GM12878 (cell line): ENCODE results near the gene RPS15A. TPM values are rescaled to one million over a fixed set of nuclear protein-coding genes. Genes with fewer than 3 reads are reported as not detected.

ENCODE experiments used
- ATAC-seq: fragments of 200-7000 bp; cut with Tn5 transposase; 3 replicates; pipeline ENCODE4 v1.9.1; 2020; ENCODE audit warnings: mild to moderate bottlenecking, moderate library complexity
- BruUV-seq: library from RNA; stranded (reverse); fragments of 400-500 nt; replicated peaks from 2 replicates; lab custom pipeline; 2021; lab: Mats Ljungman, UMichigan
- CTCF ChIA-PET: fragments of 300-600 bp; sonication (Branson Sonifier 250); formaldehyde crosslinking; extraction: SDS; loops from one replicate; lab custom pipeline; 2021; ENCODE audit warnings: inconsistent platforms; lab: Yijun Ruan, JAX
- POLR2A ChIA-PET: fragments of 350-600 bp; formaldehyde crosslinking; extraction: SDS; loops from one replicate; lab custom pipeline; 2021; ENCODE audit warnings: inconsistent platforms; lab: Charles Lee
- RAD21 ChIA-PET: fragments of 300-600 bp; sonication (Branson Sonifier 250); formaldehyde crosslinking; loops from one replicate; lab custom pipeline; 2023; ENCODE audit warnings: antibody characterized with exemption; ENCODE audit not compliant: unreplicated experiment; lab: Charles Lee
- SMC1A ChIA-PET: fragments of 300-600 bp; sonication (Branson Sonifier 250); formaldehyde crosslinking; loops from one replicate; lab custom pipeline; 2023; ENCODE audit not compliant: unreplicated experiment, uncharacterized antibody; lab: Charles Lee
- DNase-seq: peaks from one replicate; pipeline ENCODE4 v3.0.0-alpha.2; 2011; ENCODE audit warnings: low read depth, low spot score
- FAIRE-seq: peaks from 3 replicates; lab custom pipeline; 2011; peaks lifted over from hg19 to GRCh38; lab: Jason Lieb, UNC
- H2AFZ ChIP-seq: 2 replicates; pipeline ENCODE4 v1.6.0; 2011; ENCODE audit warnings: low read depth, low read length, control low read depth; ENCODE audit not compliant: control insufficient read depth
- H3K27ac ChIP-seq: 2 replicates; pipeline ENCODE4 v1.5.1; 2011; ENCODE audit warnings: control low read depth; ENCODE audit not compliant: control insufficient read depth, insufficient read depth
- H3K27me3 ChIP-seq, 2 experiments: replicated peaks in 1 of 2; 2 replicates each; pipeline versions ENCODE4 v1.6.0 to v1.6.1; 2011; ENCODE audit warnings: low read length in 1 of 2; ENCODE audit not compliant: control insufficient read depth in 2 of 2, insufficient read depth in 2 of 2
- H3K36me3 ChIP-seq, 2 experiments: 2 replicates each; pipeline ENCODE4 v1.5.1; 2011; ENCODE audit warnings: low read length in 1 of 2; ENCODE audit not compliant: control insufficient read depth in 2 of 2, insufficient read depth in 2 of 2
- H3K4me1 ChIP-seq: 2 replicates; pipeline ENCODE4 v1.6.1; 2011; ENCODE audit warnings: mild to moderate bottlenecking, low read length, moderate library complexity, mixed read lengths; ENCODE audit not compliant: control insufficient read depth, insufficient read depth
- H3K4me2 ChIP-seq: 2 replicates; pipeline ENCODE4 v1.6.0; 2011; ENCODE audit warnings: control low read depth; ENCODE audit not compliant: control insufficient read depth, insufficient read depth
- H3K4me3 ChIP-seq: fragments of 200-600 bp; sonication (generic); 2 replicates; pipeline ENCODE4 v1.5.1; 2016
- H3K79me2 ChIP-seq: 2 replicates; pipeline ENCODE4 v1.6.0; 2011; ENCODE audit warnings: low read length; ENCODE audit not compliant: control insufficient read depth, insufficient read depth
- H3K9ac ChIP-seq: 2 replicates; pipeline ENCODE4 v1.8.0; 2011; ENCODE audit warnings: low read length, control low read depth, mixed read lengths; ENCODE audit not compliant: control insufficient read depth, insufficient read depth
- H3K9me3 ChIP-seq: replicated peaks from 3 replicates; pipeline ENCODE4 v1.5.1; 2011; ENCODE audit warnings: mild to moderate bottlenecking, low read length; ENCODE audit not compliant: control insufficient read depth, insufficient read depth
- H4K20me1 ChIP-seq: 2 replicates; pipeline ENCODE4 v1.6.0; 2011; ENCODE audit not compliant: control insufficient read depth, insufficient read depth
- CTCF ChIP-seq, 3 experiments: IDR thresholded peaks in 2 of 3; conservative IDR thresholded peaks in 1 of 3; 2 replicates each; pipeline ENCODE4 v1.5.1; 2011; ENCODE audit warnings: low read depth in 3 of 3, low read length in 3 of 3, mild to moderate bottlenecking in 3 of 3, control low read depth in 2 of 3, moderate library complexity in 2 of 3, inconsistent platforms in 1 of 3, mixed read lengths in 1 of 3; ENCODE audit not compliant: control insufficient read depth in 2 of 3, insufficient read depth in 1 of 3; ENCODE audit errors: extremely low read depth in 1 of 3
- EGR1 ChIP-seq, 2 experiments: IDR thresholded peaks; 1 replicate in 1 of 2; 2 replicates in 1 of 2; pipeline ENCODE4 v1.6.1; 2011 to 2012; ENCODE audit warnings: low read depth in 2 of 2, low read length in 2 of 2, borderline replicate concordance in 1 of 2, mild to moderate bottlenecking in 1 of 2, moderate library complexity in 1 of 2
- HDAC2 ChIP-seq: fragments of 200-600 bp; sonication (generic); IDR thresholded peaks from 2 replicates; pipeline ENCODE4 v1.6.1; 2017
- IRF5 ChIP-seq: fragments of 450-650 bp; IDR thresholded peaks from 2 replicates; pipeline ENCODE4 v1.6.1; 2017; ENCODE audit warnings: borderline replicate concordance
- KAT2A ChIP-seq: conservative IDR thresholded peaks from 2 replicates; pipeline ENCODE4 v1.6.1; 2011; ENCODE audit warnings: low read depth, low read length; ENCODE audit not compliant: control insufficient read depth
- MAX ChIP-seq: IDR thresholded peaks from 2 replicates; pipeline ENCODE4 v1.6.1; 2012; ENCODE audit warnings: low read depth, low read length, improper control_type of control experiment
- MTA2 ChIP-seq: fragments of 450-650 bp; IDR thresholded peaks from 2 replicates; pipeline ENCODE4 v1.6.1; 2016; ENCODE audit warnings: low read depth, mild to moderate bottlenecking, moderate library complexity
- PRDM15 ChIP-seq: fragments of 450-650 bp; formaldehyde crosslinking; IDR thresholded peaks from 2 replicates; pipeline ENCODE4 v1.4.0; 2020; ENCODE audit warnings: mild to moderate bottlenecking, moderate library complexity
- RAD21 ChIP-seq: IDR thresholded peaks from 2 replicates; pipeline ENCODE4 v1.6.1; 2011; ENCODE audit warnings: mild to moderate bottlenecking, low read depth, low read length, moderate library complexity; ENCODE audit not compliant: insufficient read depth
- SKIL ChIP-seq: fragments of 450-650 bp; IDR thresholded peaks from 2 replicates; pipeline ENCODE4 v1.6.1; 2017; ENCODE audit warnings: mild to moderate bottlenecking, low read depth, inconsistent platforms; ENCODE audit not compliant: poor library complexity, severe bottlenecking
- SMARCA5 ChIP-seq: fragments of 450-650 bp; IDR thresholded peaks from 2 replicates; pipeline ENCODE4 v1.6.1; 2017; ENCODE audit warnings: mild to moderate bottlenecking
- SUPT20H ChIP-seq: IDR thresholded peaks from 2 replicates; pipeline ENCODE4 v1.6.1; 2011; ENCODE audit warnings: low read depth, mild to moderate bottlenecking, low read length, moderate library complexity, borderline replicate concordance; ENCODE audit not compliant: control insufficient read depth
- YY1 ChIP-seq: IDR thresholded peaks from 2 replicates; pipeline ENCODE4 v1.6.1; 2011; ENCODE audit warnings: low read depth, mild to moderate bottlenecking, low read length
- ZSCAN29 ChIP-seq: fragments of 450-650 bp; IDR thresholded peaks from 2 replicates; pipeline ENCODE4 v1.6.1; 2017; ENCODE audit warnings: mild to moderate bottlenecking, moderate library complexity
- ZZZ3 ChIP-seq: IDR thresholded peaks from 2 replicates; pipeline ENCODE4 v1.6.1; 2011; ENCODE audit warnings: low read depth; ENCODE audit not compliant: control insufficient read depth, insufficient read length
- in situ Hi-C: fragments of 300-500 bp; cut with MboI; formaldehyde crosslinking; loops from 9 replicates; pipeline ENCODE4 v1.14.3; 2018; ENCODE audit warnings: mixed read lengths
- intact Hi-C: fragments of 100-400 bp; cut with micrococcal nuclease; formaldehyde crosslinking; loops from one replicate; pipeline ENCODE4 v1.14.2; 2022; ENCODE audit not compliant: unreplicated experiment
- polyA plus RNA-seq, 11 experiments: library from polyadenylated mRNA; depleted of rRNA in 4 of 11; unstranded in 6 of 11; stranded (reverse) in 5 of 11; fragments of >200 nt; fragmentation: Nextera tagmentation in 4 of 11; fragmentation: Illumina TruSeq in 1 of 11; extraction: Ambion mirVana in 4 of 11; extraction: Trizol in 1 of 11; gene quantifications; 1 replicate in 1 of 11; 2 replicates in 10 of 11; pipeline versions ENCODE4 v1.2.1 to v1.2.3, GENCODE V29; 2011 to 2016; ENCODE audit warnings: inconsistent platforms in 2 of 11, missing spikeins in 2 of 11, low read depth in 1 of 11
- total RNA-seq, 4 experiments: library from RNA; depleted of rRNA in 3 of 4; stranded (reverse); fragments of >200 nt in 3 of 4; fragmentation: Illumina TruSeq in 1 of 4; extraction: Trizol in 1 of 4; gene quantifications; 2 replicates each; pipeline versions ENCODE4 v1.2.1 to v1.2.3, GENCODE V29; 2013 to 2021

RPS15A gene
- total and polyA plus RNA-seq, 10 of the 15 experiments (the other 5 are each of a cell fraction or from before 2014, with no cell fraction given) = 1,566 to 6,408 (median 2,999) TPM

GRCh38 chr16:18836702-18837101 is 46.6 kb upstream of the RPS15A start:
- SMC1A ChIA-PET = interaction anchor here (0.6 to 1.8 kb wide), 2 partner anchors 20 to 38 kb away, joined by 3 to 4 read pairs; no protein-coding TSS in a partner anchor
- ATAC-seq = no peak
- intact Hi-C loops = no loop called here
- TF ChIP-seq SUPT20H = no peak
- no peak for TF ChIP-seq MAX
- TF ChIP-seq MTA2 = no peak
- TF ChIP-seq PRDM15 = no peak
- no peak for TF ChIP-seq YY1
- TF ChIP-seq SMARCA5 = no peak
- TF ChIP-seq ZZZ3 = no peak
- no peak for TF ChIP-seq RAD21
- no peak for TF ChIP-seq EGR1 (IDR thresholded peaks at IDR 0.05; ENCODE audit: borderline replicate concordance in 1 of 2, low read depth in 2 of 2, low read length in 2 of 2)
- TF ChIP-seq KAT2A = no peak
- TF ChIP-seq IRF5 = no peak
- no peak for TF ChIP-seq HDAC2
- no peak for TF ChIP-seq ZSCAN29
- TF ChIP-seq CTCF (IDR thresholded peaks at IDR 0.05 in 2 of 3, conservative IDR thresholded peaks at IDR 0.05 in 1 of 3; ENCODE audit: control insufficient read depth in 2 of 3, extremely low read depth in 1 of 3, insufficient read depth in 1 of 3, low read depth in 3 of 3, low read length in 3 of 3) = no peak
- TF ChIP-seq SKIL = no peak

More at GRCh38 chr16:18836702-18837101, 46.6 kb upstream of the RPS15A start:
- no peaks in the 10 kb centered on the region for H4K20me1 ChIP-seq
- in situ Hi-C loops = no loop called here
- no peak overlapping the region for H3K4me3 ChIP-seq
- FAIRE-seq (no peak), DNase-seq (no peak)
- H3K9ac ChIP-seq = no peak overlapping the region
- H3K79me2 ChIP-seq = no peaks in the 10 kb centered on the region
- ChIA-PET POLR2A (no interaction called here), CTCF (interaction anchor here (1.0 kb wide), 1 partner anchor 18 kb away, joined by 3 read pairs; no protein-coding TSS in a partner anchor), RAD21 (no interaction called here)
- no peaks in the 10 kb centered on the region for H3K27me3 ChIP-seq
- H3K4me1 ChIP-seq = no peaks in the 10 kb centered on the region
- no peak overlapping the region for H3K27ac ChIP-seq
- H3K9me3 ChIP-seq = no peaks in the 10 kb centered on the region
- no peak overlapping the region for H3K4me2 ChIP-seq
- H3K36me3 ChIP-seq = peaks cover 22 to 38% of the 10 kb centered on the region in 2 experiments
- no peak overlapping the region for H2AFZ ChIP-seq
- BruUV-seq = no TSS peak
